Stimulated activated CD8-positive, alpha-beta memory T cell treated with anti-CD3 and anti-CD28 coated beads, Interleukin-2, amount 100 ng/mL, for 1 hour (primary cell): ENCODE results near the gene PALD1.

Source experiments
- DNase-seq, 2 donors: peaks; one replicate each; pipeline ENCODE4 v3.0.0-alpha.2; 2020; ENCODE audit warnings: low read depth in 2 of 2

Gene PALD1

DNA sequence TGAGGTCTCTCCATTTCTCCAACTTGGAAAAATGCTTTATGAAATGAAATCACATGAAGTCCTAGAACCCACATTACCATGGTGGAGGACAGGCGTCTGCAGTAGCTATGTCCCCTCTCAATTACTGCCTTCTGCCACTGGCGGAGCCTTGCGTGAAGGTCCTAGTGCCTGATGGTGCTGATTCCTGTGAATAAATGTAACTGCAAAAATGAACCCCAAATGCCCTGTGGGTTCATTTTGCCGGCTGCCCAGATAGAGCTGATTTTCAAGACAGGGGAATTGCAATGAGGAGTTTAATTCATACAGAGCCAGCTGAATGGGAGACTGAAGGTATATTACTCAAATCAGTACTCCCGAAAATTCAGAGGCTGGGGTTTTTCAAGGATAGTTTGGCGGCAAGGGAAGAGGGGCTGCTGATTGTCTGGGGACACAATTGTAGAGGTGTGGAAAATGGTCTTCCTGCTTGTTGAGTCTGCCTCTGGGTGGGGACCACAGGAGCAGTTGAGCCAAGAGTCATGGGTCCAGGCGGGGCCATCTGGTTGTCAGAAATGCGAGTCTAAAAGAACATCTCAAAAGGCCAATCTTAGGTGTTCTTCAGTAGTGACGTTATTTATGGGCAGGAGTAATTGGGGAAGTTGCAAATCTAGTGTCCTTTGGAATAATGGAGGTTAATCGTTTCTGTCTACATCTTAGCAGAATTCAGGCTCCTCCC is 110.4 kb downstream of the PALD1 start:
- DNase-seq, result no peak

DNA sequence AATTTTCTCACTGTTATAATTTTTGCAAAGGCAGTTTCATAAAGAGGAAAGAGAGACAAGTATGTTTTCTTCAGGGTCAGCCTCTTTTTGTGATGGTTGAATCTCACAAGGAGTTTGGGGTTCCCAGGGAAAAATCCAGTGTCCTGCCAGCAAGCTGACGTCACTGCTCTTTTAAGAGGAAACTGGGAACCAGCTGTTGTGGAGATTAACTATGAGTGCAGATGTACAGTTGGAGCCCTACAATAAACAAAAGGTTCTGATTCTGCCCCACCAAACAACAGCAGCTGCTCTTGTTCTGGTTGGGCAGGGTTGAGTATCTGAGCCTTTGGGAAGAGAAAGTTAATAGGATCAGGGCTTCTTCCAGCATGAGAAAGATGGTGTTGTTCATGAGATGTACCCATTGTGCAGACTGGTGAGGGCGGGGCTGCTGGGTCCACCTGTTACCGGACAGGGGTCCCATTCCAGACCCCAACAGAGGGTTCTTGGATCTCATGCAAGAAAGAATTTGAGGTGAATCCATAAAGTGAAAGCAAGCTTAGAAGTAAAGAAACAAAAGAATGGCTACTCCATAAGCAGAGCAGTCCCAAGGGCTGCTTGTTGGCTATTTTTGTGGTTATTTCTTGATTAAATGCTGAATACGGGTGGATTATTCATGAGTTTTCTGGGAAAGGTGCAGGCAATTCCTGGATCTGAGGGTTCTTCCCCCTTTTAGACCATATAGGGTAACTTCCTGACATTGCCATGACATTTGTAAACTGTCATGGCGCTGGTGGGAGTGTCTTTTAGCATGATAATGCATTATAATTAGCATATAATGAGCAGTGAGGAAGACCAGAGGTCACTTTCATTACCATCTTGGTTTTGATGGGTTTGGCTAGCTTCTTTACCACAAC is 111.4 kb downstream of the PALD1 start:
- DNase-seq, result no peak

DNA sequence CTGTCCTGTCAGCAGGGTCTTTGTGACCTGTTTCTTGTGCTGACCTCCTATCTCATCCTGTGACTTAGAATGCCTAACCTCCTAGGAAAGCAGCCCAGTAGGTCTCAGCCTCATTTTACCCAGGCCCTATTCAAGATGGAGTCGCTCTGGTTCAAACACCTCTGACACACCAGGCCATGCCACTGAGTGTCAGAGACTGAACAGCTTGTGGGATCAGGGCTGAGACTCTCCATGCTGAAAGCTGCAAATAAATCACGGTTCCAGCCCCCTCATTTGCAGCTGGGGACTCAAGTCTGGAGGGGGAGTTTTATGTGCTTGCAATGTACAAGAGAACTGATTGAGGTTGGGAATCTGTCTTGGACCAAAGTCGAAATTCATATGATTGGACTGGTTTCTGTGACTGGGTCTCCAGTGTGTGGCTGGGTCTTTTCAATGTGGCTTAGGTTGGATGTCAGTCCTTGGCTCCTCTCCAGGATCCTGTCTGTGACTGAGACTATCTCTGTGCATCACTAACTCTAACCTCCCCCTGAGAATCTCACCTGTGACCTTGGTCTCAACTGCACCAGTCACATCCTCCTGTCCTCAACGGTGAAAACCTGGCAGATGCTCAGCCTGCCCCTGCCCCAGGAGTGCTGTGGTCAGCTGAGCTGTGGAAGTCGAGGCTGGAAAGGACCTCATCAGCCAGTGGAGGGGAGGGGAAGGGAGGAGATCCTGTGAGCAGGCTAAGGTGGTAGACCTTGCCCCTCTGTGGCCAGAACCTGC is 112.3 kb downstream of the PALD1 start:
- DNase-seq, result no peak

DNA sequence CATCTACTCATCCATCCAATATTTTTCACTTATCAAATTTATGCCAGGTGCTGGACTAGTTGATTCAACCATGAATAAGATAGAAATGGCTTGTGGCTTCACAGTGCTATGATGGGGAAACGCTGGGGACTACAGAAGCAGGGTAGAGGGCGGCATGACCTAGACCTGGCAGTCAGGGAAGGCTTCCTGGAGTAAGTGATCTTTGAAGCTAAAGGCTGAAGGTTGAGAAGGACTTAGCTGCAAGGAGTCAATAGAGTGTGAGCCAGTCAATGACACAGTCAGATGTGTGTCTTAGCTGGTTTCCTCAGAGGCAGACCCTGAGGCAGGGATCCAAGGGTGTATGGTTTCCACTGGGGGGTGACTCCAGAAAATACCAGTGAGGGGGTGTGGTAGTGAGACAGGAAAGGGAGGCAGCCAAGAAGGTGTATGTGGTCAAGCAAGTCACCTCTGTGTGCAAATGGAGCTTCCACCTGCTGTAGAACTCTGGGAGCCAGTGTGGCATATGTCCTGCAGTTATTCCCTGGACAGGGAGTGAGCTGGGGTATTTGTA is 113.7 kb downstream of the PALD1 start:
- no peak for DNase-seq

DNA sequence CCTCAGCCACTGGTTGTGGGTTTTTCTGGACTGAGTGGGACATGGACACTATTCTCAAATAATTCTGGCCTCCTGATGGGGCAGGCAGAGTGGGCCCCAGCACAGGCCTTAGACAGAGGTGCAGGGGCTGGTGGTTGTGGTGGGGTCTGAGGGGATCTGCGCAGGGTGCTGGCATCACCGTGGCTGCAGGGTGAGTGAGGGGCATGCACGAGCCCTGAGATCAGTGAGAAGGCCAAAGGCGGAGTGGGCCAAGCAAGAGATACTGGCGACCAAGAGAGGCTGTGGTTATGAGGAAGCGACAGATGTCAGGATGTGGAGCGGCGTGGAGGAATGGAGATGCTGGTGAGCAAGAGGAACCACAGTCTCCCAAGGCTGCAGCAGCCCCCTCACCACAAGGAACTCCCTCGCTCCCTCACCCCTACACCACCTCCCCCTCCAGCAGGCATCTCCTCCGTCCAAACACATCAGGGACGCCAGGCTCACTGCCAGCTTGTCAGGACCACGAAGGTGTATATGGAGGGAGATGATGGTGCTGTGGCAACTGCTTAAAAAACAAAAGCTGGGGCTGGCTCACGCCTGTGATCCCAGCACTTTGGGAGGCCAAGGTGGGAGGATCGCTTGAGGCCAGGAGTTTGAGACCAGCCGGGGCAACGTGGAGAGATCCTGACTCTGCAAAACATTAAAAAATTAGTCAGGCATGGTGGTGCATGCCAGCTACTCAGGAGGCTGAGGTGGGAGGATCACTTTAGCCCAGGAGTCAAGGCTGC is 114.4 kb downstream of the PALD1 start:
- DNase-seq, result no peak

DNA sequence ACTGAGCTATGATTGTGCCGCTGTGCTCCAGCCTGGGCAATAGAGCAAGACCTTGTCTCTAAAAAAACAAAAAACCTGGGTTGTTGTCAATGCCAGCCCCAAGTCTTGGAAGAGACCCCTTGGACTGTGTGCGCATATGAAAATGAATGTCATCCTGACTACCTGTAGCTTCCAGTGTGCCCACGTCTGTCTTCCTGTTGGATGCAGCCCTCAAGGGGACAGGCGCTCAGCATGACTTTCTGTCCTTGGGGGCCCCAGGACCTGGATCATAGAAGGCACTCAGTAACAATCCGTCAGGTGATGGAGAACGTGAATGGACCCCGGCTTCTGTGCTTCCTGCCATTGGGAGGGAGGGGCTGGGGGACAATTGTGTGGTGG is 114.9 kb downstream of the PALD1 start:
- no peak for DNase-seq

DNA sequence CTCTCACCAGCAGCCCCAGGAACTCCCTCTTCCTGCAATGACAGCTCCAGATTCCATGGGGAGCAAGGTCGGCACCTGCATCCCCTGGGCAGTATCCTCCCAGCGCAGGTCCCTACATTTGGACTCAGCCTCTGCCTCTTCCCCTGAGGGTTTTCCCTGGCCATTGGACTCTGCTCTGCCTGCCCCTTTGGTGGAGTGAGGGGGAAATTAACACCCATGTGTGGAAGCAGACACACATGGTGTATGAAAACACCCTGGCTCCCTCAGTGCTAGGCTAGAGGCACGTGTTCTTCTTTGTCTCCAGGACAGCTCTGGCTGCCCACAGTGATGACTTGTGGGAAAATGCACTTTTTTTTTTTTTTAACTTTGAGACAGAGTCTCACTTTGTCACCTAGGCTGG is 115.6 kb downstream of the PALD1 start:
- DNase-seq, result no peak

DNA sequence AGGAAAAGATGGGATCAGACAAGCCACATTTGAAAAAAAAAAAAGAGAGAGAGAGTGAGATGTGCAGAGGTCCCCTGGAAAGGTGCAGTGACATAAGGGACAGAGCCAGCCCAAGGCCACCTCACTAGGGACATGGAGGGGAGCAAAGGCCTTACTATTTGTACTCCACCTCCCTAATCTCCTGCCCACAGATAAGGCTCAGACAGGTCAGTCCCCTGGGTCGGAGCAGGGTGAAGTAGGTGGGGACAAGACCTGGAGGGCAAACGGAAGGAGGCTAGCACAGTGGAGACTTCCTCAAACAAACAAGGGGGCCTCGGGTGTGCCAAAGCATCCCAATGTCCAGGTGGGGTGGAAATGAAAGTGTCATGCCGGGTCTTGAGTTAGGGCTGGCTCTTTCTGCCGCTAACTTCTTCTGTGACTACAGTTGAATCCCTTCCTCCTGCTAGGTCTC is 117.0 kb downstream of the PALD1 start:
- no peak for DNase-seq

DNA sequence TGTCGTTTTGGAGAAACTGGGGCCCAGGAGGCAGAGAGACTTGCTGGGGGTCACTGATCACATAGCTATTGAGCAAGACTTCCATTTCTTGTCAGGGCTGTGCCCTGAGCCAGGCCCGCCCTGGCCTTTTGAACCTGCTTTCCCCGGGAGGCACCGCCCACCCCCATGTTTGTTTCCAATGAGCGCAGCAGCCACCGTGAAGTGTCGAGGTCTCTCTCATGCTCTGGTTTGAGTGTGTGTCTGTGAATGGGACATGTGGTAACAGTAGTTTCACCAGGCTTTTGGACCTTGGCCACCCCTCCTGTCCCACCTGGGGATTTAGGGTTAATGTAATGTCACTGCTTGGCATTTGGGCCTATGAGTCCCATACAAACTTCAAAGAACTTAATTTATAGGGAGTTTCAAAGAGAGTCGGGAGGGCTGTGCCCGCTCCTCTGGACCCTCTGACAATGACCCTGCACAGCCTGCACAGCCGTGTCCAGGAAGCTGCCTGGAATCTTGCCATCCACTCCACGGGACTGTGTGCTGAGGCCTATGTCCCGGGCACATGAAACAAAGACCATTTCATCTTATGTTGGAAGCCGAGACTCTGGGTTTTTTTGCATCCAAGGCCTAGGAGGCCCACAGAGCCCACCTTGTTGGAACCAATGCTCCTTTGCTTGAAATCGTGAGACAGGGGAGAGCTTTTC is 117.7 kb downstream of the PALD1 start:
- no peak for DNase-seq

DNA sequence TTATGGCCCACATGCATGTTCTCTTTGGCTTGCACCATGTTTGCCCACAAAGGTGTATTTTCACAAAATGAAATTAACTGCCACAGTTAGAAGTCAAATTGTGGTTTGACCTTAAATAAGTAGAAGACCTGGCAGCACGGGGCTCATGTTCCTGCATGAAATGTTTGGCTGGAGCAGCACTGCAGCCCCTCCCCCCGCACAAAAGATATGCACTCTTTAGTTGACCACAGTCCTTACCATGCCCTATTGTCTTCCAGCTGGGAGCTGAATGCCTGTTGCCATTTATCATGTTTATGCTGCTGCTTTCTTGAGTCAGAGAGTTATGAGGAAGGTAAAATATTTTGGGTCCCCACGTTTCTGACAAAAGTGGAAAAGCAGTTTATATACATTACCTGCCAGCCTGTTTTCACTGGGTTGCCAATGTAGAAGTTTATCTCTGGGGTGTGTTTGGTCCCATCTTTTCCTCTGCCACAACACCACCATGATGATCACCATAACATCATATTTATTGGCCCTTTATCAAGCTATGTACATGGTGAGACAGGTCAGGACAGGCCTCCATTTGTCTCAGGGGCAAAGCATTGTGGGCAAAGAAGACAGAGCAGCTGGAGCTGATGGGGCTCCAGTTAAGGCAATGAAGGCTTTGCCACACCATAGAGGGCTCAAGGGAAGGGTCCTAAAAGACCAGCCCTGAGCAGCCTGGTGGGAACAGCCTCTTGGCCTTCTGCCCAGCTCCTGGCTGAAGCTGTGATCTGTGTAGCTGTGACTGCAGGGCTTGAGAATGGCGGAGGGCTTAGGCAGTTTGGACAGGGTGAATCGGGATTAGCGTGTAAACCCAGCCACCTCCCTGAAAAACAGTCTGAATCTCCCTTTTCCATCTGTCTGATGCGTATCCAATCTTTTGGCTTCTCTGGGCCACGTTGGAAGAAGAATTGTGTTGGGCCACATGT is 118.6 kb downstream of the PALD1 start:
- DNase-seq, result no peak

DNA sequence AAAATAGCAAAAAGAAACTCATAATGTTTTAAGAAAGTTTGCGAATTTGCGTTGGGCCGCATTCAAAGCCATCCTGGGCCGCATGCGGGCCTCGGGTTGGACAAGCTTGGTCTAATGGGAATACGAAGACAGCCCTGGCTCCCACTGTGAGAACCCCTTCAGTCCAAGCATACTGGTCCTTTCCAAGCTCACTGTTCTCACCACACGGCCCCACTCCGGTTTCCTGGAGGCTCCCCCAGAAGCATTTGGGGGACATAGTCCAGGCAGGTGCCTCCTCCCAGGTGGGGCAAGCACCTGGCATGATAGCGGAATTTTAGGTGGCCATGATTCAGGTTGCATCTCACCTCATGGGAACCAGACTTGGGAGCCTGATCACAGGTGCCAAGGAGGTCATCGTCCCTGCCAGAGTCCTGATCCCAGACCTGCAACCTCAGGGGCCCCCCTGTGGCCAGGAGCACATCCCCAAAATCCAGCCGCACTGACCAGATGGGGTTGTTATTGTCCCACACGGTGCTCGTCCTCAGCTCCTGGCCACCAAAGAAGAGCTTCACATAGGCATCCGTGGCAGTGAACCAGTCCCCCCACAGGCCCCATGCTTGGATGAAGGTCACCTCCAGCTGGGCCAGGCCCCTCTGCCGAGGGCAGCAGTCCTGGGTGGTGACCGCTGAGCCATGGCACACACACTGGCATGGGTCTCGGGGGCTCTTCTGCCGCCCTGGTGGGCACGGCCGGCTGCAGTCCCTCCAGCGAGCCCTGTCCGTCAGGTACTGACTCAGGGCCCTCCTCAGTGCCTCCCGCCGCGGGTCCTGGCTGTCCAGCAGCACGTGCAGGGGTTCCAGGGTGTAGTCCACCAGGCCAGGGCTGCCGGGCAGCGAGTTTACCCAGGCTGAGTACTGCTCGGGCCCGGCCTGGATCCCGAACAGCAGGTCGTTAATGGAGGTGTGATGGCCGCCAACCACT is 119.6 kb downstream of the PALD1 start:
- no peak for DNase-seq

DNA sequence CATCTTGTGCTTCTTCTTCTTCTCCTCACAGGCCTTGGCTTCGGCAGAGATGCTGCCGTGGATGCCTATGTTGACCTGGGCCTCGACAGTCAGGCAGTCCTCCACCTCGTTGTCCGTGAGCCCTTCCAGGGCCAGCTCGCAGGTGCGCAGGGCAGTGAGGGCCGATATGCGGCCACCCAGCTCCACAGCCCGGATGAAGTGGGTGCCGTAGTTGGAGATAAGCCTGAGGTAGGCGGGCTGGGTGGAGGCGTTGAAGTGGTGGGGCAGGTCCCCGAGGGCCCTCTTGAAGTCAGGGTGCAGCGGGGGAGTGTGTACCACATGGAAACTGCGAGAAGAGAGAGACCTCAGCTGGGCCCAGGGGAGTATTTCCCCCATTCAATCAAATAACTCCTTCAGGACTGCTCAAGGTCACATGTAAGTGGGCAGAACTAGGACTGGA is 120.3 kb downstream of the PALD1 start:
- no peak for DNase-seq

DNA sequence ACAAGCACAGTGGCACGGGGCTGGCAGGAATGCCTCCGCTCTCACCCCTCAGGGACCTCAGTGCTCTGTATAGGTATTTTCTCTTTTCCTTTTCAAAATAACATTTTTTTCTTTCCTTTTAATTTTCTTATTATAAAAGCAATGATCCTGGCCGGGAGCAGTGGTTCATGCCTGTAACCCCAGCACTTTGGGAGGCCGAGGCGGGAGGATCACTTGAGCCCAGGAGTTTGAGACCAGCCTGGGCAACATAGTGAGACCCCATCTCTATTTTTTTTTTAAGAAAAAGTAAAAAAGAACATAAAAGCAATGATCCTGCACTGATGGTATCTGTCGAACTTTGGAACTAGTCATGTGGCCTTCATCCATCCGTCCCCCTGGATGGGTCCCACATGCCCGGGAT is 120.8 kb downstream of the PALD1 start:
- no peak for DNase-seq

DNA sequence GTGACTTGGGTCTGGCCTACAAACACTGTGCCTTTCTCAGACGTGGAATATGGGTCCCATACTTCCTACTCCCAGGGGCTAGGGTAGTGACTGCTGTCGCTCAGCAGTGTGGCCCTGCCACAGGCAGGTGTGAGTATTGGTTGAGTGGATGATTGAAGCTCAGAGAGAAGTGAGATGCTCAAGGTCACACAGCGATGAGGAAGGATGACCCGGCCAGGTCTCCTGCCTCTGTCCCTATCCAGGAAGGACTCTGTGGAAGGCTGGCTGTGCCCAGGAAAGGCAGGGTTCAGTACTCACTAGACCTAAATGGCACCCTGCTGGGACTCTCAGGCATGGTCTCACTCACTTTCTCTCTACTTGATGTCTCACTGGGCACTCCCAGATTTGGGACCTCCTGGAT is 121.2 kb downstream of the PALD1 start:
- no peak for DNase-seq

DNA sequence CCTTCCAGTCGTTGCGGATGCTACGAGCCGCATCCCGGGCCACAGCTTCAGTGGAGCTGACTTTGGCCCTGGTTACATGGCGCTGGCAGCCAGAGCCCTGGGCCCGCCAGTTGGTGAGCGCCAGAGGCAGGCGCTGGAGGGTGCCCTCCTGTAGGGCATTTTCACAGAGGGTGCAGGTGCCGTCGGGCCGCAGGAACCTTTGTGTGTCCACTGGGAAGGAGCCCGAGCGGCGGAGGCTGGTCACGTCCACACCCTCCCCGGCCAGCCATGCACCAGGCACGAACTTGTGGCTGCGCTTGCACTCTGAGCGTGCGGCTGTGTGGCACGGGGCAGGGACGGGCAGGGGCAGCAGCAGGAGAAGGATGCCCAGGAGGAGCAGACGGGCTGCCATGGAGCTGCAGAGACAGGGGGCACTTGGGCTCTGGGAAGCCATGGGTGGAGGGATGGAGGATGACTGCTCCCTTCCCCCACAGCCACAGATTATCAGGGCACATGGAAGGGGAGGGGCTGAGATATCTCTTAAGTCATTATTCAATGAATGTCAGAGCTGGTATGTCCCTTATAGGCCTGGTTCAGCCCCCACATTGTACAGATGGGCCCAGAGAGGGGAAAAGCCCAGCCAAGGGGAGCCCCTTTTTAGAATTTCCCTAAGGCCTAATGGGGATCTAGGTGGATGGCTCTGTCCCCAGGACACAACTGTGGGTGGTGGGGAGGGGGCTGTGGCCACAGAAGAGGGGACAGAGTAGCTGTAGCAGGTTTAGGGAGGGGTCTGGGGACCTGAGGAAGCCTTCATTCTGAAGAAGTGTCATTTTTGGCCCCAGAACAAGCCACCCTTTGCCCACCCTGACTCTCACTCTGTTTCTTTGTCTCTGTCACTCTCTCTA is 122.2 kb downstream of the PALD1 start:
- DNase-seq, result no peak

DNA sequence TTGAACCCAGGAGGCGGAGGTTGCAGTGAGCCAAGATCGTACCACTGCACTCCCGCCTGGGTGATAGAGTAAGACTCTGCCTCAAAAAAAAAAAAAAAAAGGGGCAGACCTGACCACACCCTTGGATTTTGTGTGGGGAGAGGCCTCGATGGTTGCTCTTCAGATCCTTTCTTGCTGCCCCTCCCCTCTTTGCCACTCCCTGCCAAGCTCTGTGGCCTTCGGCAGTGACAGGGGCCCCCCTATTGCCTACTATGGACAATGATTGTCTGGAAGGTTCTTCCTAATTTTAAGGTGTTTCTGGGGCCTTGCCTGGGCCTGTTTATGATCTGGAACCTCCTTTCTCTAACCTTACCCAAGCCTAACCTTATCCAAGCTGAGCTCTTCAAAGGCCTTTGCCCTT is 123.2 kb downstream of the PALD1 start:
- DNase-seq, result no peak
